ENCODE measurements around the gene DPYSL4. TPM values are rescaled to one million over a fixed set of nuclear protein-coding genes. Genes with fewer than 3 reads are reported as not detected.

DPYSL4 gene
- total and polyA plus RNA-seq, 2 of the 13 experiments (the other 11 are each of a cell fraction or from before 2014, with no cell fraction given), result 0.84 to 1.2 TPM

- TF ChIP-seq ZNF407 (CRISPR knock-in tag; IDR thresholded peaks at IDR 0.05; ENCODE audit: not compliant biosample characterization), result no peak
- no peak for TF ChIP-seq ZNF282 (IDR thresholded peaks at IDR 0.05; ENCODE audit: partially characterized antibody)
- TF ChIP-seq ZNF687 (CRISPR knock-in tag; IDR thresholded peaks at IDR 0.05), result peak; percentile 34
- peak; percentile 48; the same call in 1 of the 2 replicates for TF ChIP-seq KDM2A (CRISPR knock-in tag; IDR thresholded peaks at IDR 0.05; ENCODE audit: borderline replicate concordance, low read depth)
- no peak for TF ChIP-seq ZNF232 (CRISPR knock-in tag; IDR thresholded peaks at IDR 0.05; ENCODE audit: borderline replicate concordance)
- TF ChIP-seq ZNF891 (CRISPR knock-in tag; IDR thresholded peaks at IDR 0.05), result no peak
- no peak for TF ChIP-seq NFIC (IDR thresholded peaks at IDR 0.05; ENCODE audit: low read length)
- TF ChIP-seq TCF7 (IDR thresholded peaks at IDR 0.05; ENCODE audit: low read depth), result peak; percentile 34; the same call in 1 of the 2 replicates
Observed at GRCh38 chr10:132202070-132202970, 15.6 kb downstream of the DPYSL4 start (continued).
